Measurements from ENCODE around the gene FUT6.

The FUT6 gene

GRCh38 chr19:5790559-5791520 lies 48.7 kb downstream of the FUT6 start, which contains the start of gene DUS3L:
DUS3L (minus strand) TSS chr19:5791163; CDS start chr19:5791141, 22 bp downstream.
- DNase-seq (ENCODE audit: low read depth in 2 of 2) = peak; percentile 99
- no peak for TF ChIP-seq CTCF (IDR thresholded peaks at IDR 0.05; ENCODE audit: low read depth, low read length)
- H3K4me3 ChIP-seq (replicated peaks in 1 of 2; ENCODE audit: low read depth in 2 of 2, low read length in 2 of 2) = peak within 1 kb of the TSS; percentile 99

- no peak for DNase-seq (ENCODE audit: low read depth in 2 of 2)
- H3K4me3 ChIP-seq (replicated peaks in 1 of 2; ENCODE audit: low read depth in 2 of 2, low read length in 2 of 2) = peak overlapping the region; percentile 99
- no peak for TF ChIP-seq CTCF (IDR thresholded peaks at IDR 0.05; ENCODE audit: low read depth, low read length)
These were observed 49.5 kb downstream of the FUT6 start for GRCh38 chr19:5789886-5790558.

GRCh38 chr19:5789351-5789761 lies 50.1 kb downstream of the FUT6 start:
- DNase-seq (ENCODE audit: low read depth in 2 of 2) = no peak
- H3K4me3 ChIP-seq (replicated peaks in 1 of 2; ENCODE audit: low read depth in 2 of 2, low read length in 2 of 2) = no peak overlapping the region
- TF ChIP-seq CTCF (IDR thresholded peaks at IDR 0.05; ENCODE audit: low read depth, low read length) = no peak

GRCh38 chr19:5788422-5788821 lies 51.1 kb downstream of the FUT6 start:
- TF ChIP-seq CTCF (IDR thresholded peaks at IDR 0.05; ENCODE audit: low read depth, low read length) = no peak

GRCh38 chr19:5787409-5788182 lies 51.9 kb downstream of the FUT6 start:
- TF ChIP-seq CTCF (IDR thresholded peaks at IDR 0.05; ENCODE audit: low read depth, low read length) = no peak
- no peak overlapping the region for H3K4me3 ChIP-seq (replicated peaks in 1 of 2; ENCODE audit: low read depth in 2 of 2, low read length in 2 of 2)
- no peak for DNase-seq (ENCODE audit: low read depth in 2 of 2)

More at GRCh38 chr19:5788422-5788821, 51.1 kb downstream of the FUT6 start:
- no peak for DNase-seq (ENCODE audit: low read depth in 2 of 2)
- no peak overlapping the region for H3K4me3 ChIP-seq (replicated peaks in 1 of 2; ENCODE audit: low read depth in 2 of 2, low read length in 2 of 2)

- DNase-seq (ENCODE audit: low read depth in 2 of 2) = no peak
- no peak for TF ChIP-seq CTCF (IDR thresholded peaks at IDR 0.05; ENCODE audit: low read depth, low read length)
- no peak overlapping the region for H3K4me3 ChIP-seq (replicated peaks in 1 of 2; ENCODE audit: low read depth in 2 of 2, low read length in 2 of 2)
These were observed 52.7 kb downstream of the FUT6 start for GRCh38 chr19:5786593-5787408.

Measured in cardiac fibroblast (primary cell).